Measurements from ENCODE around the gene ADAR. TPM values are rescaled to one million over a fixed set of nuclear protein-coding genes. Genes with fewer than 3 reads are reported as not detected.

Gene ADAR
- total and polyA plus RNA-seq, 2 donors (not counting 3 experiments of a cell fraction or from before 2014, with no cell fraction given), result 88.2 to 141 TPM

DNA sequence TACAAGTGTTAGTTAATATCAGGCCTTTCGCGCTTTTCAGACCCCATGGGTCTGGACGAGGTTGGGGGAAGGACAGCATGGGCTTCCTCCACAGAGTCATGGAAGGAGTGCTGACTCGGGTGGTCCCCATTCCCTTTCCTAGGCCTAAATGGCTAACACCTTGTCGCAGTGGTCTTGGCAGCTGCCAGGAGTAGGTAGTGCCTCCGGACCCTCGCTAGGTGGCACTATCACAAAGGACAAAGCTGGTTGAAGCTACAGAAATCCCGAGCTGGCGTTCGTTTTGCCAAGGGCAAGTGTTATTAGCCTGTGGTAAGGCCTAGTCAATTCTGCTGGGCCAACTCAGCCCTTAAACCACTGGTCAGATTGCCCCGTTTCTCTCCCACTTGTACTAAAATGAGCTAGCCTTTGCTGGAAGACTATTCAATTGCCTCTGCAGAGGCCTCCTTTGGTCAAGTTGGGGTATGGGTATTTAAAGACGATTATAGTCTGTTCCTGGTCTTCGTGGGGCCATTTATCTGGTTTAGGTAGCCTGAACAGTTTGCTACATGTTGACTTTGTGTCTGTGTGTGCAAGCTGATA, 48.4 kb downstream of the ADAR start:
- Histone ChIP-seq H3K79me2 (ENCODE audit: control insufficient read depth, insufficient read depth, low read length) (peaks cover 29% of the 10 kb centered on the region), H3K9me3 (replicated peaks; ENCODE audit: control insufficient read depth, insufficient read depth, low read length) (no peaks in the 10 kb centered on the region), H3K9me1 (replicated peaks; ENCODE audit: control insufficient read depth, extremely low read depth, insufficient read depth, low read length) (no peaks in the 10 kb centered on the region), H3K4me3 (replicated peaks in 1 of 3; ENCODE audit: insufficient read depth in 1 of 3, low read depth in 1 of 3, low read length in 3 of 3) (peak overlapping the region in 2 of 3 experiments; percentile 56 to 92), H3K27me3 (ENCODE audit: control insufficient read depth in 2 of 2, insufficient read depth in 2 of 2, low read length in 2 of 2) (no peaks in the 10 kb centered on the region), H3K4me2 (ENCODE audit: insufficient read depth, low read length) (peak overlapping the region; percentile 71), H3K9ac (replicated peaks; ENCODE audit: extremely low read depth, insufficient read depth, low read length) (peak overlapping the region; percentile 60), H3K4me1 (ENCODE audit: control insufficient read depth, extremely low read depth, insufficient read depth, low read length) (peaks cover 26% of the 10 kb centered on the region), H4K20me1 (replicated peaks; ENCODE audit: control insufficient read depth, extremely low read depth, insufficient read depth, low read length) (no peaks in the 10 kb centered on the region), H3K36me3 (ENCODE audit: control insufficient read depth in 2 of 2, extremely low read depth in 1 of 2, insufficient read depth in 2 of 2, low read length in 2 of 2) (peaks cover 6 to 11% of the 10 kb centered on the region in 2 experiments), H2AFZ (ENCODE audit: low read depth, low read length) (peak overlapping the region; percentile 94), H3K27ac (ENCODE audit: insufficient read depth, low read depth, low read length) (peak overlapping the region; percentile 67)
- DNase-seq (ENCODE audit: low read depth, low spot score) (peak; percentile 91), FAIRE-seq (no peak)
- TF ChIP-seq POLR2A (IDR thresholded peaks at IDR 0.05; ENCODE audit: low read depth, low read length) (no peak), CTCF (IDR thresholded peaks at IDR 0.05; ENCODE audit: extremely low read depth in 1 of 2, insufficient read depth in 1 of 2, low read depth in 1 of 2, low read length in 2 of 2) (peak; percentile 92 to 93), POLR2AphosphoS5 (IDR thresholded peaks at IDR 0.05; ENCODE audit: insufficient read depth, low read depth, low read length) (no peak)
- CTCF ChIA-PET, result interaction anchor here (0.6 to 2.5 kb wide), 47 partner anchors 8 to 608 kb away, joined by 3 to 51 read pairs (median 4); partner anchors contain the start of genes ADAR, CHRNB2, EFNA3 and PBXIP1
- dilution Hi-C loops (cut with MboI; ENCODE audit: extremely low pct_ligation_motif_present, low sequenced_read_pairs), result no loop called here
- intact Hi-C loops (cut with micrococcal nuclease), result loop anchor here (1.0 to 5.0 kb wide), 13 partner anchors 25 to 527 kb away; partner anchors contain the start of genes KCNN3, PBXIP1, PMVK and ZBTB7B
- POLR2A ChIA-PET, result interaction anchor here (0.5 to 1.0 kb wide), 5 partner anchors 46 to 485 kb away, joined by 3 to 4 read pairs (median 3); no protein-coding TSS in a partner anchor
- BruUV-seq (replicated peaks), result no TSS peak

All from endothelial cell of umbilical vein (primary cell).